SK-N-MC (cell line): ENCODE measurements around the gene ATP6V0C.

Experiments
- EZH2 ChIP-seq: fragments of 200-600 bp; sonication (generic); IDR thresholded peaks from one replicate; pipeline ENCODE4 v1.6.1; 2017; ENCODE audit warnings: antibody characterized with exemption
- POLR2AphosphoS5 ChIP-seq: IDR thresholded peaks from 2 replicates; pipeline ENCODE4 v1.6.1; 2012; ENCODE audit warnings: mild to moderate bottlenecking, low read depth, low read length, borderline replicate concordance

GRCh38 chr16:2501946-2502895 is 11.5 kb upstream of the ATP6V0C start:
- no peak for TF ChIP-seq EZH2
- no peak for TF ChIP-seq POLR2AphosphoS5
